HG03342 (cell line): ENCODE results near the gene NT5M.

Experiments used
- ATAC-seq: cut with Tn5 transposase; IDR thresholded peaks from one replicate; pipeline ENCODE4 v1.9.1; 2021; ENCODE audit warnings: mild to moderate bottlenecking, moderate library complexity; ENCODE audit not compliant: unreplicated experiment

Gene NT5M

DNA sequence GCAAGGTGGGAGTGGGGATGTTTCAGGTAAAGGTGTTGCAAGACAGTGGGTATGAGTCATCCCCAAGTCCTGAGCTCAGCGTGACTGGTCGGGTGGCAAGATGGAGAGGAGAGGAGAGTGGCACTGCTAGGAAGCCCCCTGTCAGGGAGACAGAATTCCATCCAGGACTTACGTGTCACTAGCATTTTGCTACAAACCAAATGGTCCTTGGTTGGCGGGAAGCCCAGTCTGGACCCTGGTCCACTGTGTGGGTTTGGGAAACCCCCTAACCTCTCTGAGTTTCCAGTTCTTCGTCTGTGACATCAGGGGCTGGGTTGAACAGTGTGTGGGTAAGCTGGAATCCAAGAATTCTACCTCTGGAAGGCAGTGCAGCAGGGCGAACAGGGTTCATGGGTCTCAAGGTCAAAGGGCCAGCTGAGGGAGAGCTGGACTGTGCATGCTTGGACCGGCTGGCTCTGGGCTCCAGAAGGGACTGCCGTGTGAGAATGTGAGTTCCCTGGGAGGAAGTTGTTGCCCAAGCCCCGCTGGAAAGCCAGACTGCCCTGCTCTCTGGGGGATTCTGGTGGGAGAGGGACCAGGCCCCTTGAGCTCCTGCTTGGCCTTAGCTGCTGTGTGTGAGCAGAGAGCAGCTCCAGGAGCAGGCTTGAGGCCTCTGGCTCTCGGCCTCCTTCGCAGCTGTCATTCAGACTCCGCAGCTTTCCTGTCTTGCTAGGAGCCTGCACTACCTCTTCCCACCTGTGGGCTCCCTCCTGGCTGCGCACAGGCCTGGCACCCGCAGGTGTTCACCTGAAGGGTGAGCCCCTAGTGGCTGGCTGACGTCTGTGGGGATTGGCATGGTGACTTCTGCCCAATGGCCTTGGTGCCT, 84.6 kb downstream of the NT5M start:
- no peak for ATAC-seq

DNA sequence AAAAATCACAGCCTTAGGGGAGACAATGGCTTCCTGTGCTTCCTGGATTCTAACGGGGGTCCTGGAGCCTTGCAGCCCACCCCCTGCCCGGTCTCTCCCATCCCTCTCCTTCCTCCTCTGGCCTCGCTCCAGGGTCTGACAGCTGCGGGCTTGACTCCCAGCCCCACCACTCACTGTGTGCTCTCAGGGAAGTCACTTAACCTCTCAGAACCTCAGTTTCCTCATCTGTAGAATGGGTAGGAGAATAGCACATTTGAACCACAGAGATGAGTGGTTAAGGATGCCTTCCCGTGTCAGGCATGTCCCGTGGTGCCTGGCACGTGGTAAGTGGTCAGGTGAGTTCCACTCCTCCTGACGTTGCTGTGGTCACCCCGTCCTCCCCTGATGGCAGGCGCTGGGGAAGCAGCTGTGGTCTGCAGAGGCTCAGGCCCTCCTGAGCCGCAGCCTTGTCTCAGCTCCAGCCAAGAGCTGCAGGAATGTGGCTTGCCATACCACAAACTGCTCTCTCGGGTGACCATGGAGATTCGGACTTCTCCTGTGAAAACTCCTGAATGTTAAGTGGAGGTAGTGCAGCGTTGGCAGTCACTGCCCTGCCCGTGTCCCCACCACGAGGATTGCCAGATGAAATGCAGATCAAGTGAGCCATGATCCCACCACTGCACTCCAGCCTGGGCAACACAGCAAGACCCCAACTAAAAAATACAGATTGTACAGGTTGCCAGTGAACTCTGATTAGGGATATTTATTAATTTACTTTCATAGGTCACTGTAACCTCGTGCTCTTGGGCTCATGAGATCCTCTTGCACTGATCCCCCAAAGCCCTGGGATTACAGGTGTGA, 85.7 kb downstream of the NT5M start:
- no peak for ATAC-seq

DNA sequence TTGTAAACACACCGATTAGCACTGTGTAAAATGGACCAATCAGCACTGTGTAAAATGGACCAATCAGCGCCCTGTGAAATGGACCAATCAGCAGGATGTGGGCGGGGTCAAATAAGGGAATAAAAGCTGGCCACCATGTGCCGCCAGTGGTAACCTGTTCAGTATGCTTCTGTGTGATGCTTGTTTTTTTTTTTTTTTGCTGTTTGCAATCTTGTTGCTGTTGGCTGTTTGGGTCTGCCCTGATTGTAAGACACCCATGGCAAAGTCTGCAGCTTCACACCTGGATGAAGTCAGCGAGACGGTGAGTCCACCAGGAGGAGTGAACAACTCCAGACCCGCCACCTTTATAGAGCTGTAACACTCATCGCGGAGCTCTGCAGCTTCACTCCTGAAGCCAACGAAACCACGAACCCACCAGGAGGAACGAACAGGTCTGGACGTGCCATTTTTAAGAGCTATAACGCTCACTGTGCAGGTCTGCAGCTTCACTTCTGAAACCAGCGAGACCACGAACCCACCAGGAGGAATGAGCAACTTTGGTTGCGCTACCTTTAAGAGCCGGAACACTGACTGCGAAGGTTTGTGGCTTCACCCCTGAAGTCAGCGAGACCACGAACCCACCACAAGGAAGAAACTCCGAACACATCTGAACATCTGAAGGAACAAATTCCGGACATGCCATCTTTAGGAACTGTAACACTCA, 88.6 kb downstream of the NT5M start:
- no peak for ATAC-seq

DNA sequence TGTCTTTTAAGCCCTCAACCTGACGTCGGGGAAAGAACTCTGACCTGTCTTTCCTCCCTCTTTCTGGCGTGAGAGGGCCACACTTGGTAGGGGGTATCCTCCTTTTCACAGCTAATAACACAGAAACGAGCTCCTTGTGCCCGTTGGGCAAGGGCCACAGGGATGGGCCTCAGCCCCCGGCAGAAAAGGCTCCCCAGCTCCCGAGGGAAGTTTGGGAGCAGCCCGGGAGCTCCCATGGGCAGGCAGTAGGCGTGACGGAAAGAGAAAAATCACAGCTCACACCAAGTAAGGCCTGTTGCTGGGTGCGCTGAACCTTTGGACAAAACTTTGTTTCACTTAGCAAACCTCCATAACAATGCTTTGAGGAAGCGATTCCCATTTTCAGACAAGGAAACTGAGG, 90.8 kb downstream of the NT5M start:
- no peak for ATAC-seq

- no peak for ATAC-seq
Observed at GRCh38 chr17:17394494-17394893, 91.3 kb downstream of the NT5M start.

DNA sequence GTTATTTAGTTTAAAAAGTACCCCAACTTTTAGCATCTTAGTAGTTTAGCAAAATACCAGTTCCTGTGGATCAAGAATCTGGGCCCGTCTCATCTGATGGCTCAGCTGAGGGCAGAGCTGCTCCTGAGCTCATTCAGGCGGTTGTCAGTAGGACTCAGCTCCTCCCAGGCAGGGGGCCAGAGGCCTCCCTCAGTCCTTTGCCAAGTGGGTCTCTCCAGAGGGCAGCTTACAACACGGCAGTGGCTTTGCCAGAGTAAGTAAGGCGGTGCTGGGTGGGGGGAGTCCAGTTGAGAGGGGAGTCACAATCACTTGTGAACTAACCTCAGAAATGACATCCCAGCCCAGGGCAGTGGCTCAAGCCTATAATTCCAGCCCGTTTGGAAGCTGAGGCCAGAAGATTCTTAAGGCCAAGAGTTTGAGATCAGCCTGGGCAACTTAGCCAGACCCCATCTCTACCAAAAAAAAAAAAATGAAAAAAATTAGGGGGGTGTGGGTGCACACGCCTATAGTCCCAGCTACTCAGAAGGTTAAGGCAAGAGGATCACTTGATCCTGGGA, 92.2 kb downstream of the NT5M start:
- no peak for ATAC-seq

DNA sequence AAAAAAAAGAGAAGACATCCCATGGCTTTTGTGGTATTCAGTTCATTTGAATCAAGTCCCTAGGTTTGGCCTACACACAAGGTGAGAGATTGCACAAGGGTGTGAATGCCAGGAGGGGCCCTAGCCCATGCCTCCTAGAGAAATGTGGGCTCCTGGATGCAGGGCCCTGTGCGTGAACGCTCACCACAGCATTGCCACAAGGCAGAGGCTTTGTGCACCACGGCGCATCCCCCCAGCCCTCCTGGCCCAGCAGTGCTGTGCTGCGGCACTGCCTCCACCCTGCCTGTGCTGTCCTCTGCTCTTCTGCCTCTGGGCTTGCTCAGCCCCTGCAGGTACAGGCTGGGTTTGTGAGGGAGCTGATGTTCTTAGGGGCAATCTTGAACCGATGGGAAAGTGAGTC, 92.7 kb downstream of the NT5M start:
- ATAC-seq = no peak
